T-helper 17 cell (primary cell): Measurements from ENCODE around the gene CCL22. TPM values are rescaled to one million over a fixed set of nuclear protein-coding genes. Genes with fewer than 3 reads are reported as not detected.
"Not testable (repeated sequence)": the region's sequence is repeated elsewhere in the genome, so short reads cannot be mapped to it uniquely, and the experiment has no call there.

ENCODE experiments used
- ATAC-seq: fragments of 150-1000 bp; cut with Tn5 transposase; 2 replicates; pipeline ENCODE4 v1.10.0; 2021; ENCODE audit warnings: mild to moderate bottlenecking, moderate library complexity
- DNase-seq, 3 donors: peaks; one replicate each; pipeline versions ENCODE4 v3.0.0 to v3.0.0-alpha.2; 2020 to 2021
- H3K9me3 ChIP-seq: one replicate; pipeline ENCODE4 v1.7.0; 2013; ENCODE audit warnings: low read length, mild to moderate bottlenecking; ENCODE audit not compliant: control insufficient read depth, poor library complexity, severe bottlenecking
- H3K27ac Mint-ChIP-seq: one replicate; pipeline ENCODE4 v1.8.0; 2022; ENCODE audit warnings: mild to moderate bottlenecking, moderate library complexity, mixed read lengths
- H3K27me3 Mint-ChIP-seq: one replicate; pipeline ENCODE4 v1.8.0; 2022; ENCODE audit warnings: mixed read lengths
- H3K36me3 Mint-ChIP-seq: one replicate; pipeline ENCODE4 v1.8.0; 2022; ENCODE audit warnings: low read depth, mixed read lengths
- H3K4me1 Mint-ChIP-seq: one replicate; pipeline ENCODE4 v1.8.0; 2022; ENCODE audit warnings: mild to moderate bottlenecking, mixed read lengths
- H3K4me3 Mint-ChIP-seq: one replicate; pipeline ENCODE4 v1.8.0; 2022; ENCODE audit warnings: mild to moderate bottlenecking, moderate library complexity, mixed read lengths
- total RNA-seq, 4 donors: library from RNA in 2 of 4; stranded (reverse) in 2 of 4; gene quantifications; one replicate each; pipeline ENCODE4 v1.2.3 and lab custom pipeline; 2022 to 2026

Gene CCL22
- total RNA-seq, 2 donors from 2014 or later, result not detected

DNA sequence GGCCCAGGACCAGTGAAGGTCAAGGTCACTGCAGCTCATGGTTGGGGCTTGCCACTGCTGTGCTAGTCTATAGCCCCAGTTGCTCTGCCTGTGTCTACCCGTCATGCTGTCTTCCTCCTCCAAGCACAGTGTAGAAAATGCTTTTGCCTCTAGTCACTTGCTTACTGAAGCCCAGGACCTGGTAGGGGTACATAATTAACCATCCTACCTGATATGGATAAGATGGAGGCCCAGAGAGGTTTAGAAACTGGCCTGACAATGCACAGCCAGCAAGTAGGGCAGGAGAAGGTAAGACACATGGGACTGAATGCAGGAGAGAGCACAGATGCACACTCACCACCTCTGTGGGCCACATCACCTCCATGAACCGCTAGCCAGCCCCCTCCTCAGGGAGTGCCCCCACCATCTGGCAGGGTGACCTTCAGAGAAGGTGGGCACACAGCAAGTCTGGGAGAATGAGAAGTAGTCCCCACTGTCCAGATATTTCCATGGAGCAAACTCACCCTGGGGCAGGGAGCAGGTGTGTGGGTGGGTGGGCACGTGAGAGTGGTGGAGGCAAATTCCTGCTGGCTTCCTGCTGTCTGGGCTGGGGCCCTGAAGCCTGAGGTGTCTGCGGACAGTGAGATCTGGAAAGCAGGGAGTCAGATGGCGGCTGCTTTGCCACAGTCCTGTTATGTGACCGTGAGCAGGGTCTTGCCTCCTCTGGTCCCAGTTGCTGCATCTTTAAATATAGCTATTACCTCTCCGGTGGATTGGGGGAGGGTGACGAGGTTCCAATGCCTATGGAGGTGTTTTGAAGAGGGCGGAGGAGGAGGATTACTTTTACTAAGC lies 14.7 kb downstream of the CCL22 start:
- Mint-ChIP-seq H3K4me1 (peaks cover 9% of the 10 kb centered on the region), H3K36me3 (peaks cover 2% of the 10 kb centered on the region), H3K27me3 (peaks cover 16% of the 10 kb centered on the region), H3K4me3 (no peak overlapping the region), H3K27ac (no peak overlapping the region)
- no peak for ATAC-seq
- H3K9me3 ChIP-seq, result no peaks in the 10 kb centered on the region
- no peak for DNase-seq

DNA sequence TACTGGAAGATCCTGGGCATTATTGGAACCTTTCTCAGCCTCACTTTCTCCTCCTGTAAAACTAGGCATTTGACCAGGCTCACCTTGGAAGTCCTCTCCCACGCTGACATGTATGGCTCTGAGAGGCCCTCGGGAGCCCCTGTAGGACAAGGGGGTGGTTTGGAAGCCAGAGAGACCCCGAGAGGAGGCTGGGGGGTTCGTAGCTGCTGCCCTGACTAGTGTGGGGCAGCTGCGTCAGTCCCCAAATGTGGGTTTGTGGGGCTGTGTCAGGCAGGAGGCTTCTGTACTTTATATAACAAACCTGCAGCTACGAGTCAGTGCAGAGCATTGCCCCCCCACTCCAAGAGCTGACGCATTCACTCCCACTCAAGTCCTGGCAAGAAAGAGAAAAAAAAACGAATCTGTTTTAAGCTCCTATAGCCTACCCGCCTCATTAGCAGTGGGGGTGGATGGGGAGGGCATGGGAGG lies 15.5 kb downstream of the CCL22 start:
- Mint-ChIP-seq H3K27me3 (peaks cover 16% of the 10 kb centered on the region), H3K36me3 (no peaks in the 10 kb centered on the region), H3K4me1 (peaks cover 9% of the 10 kb centered on the region), H3K4me3 (no peak overlapping the region), H3K27ac (no peak overlapping the region)
- DNase-seq, result no peak
- no peak for ATAC-seq
- H3K9me3 ChIP-seq, result no peaks in the 10 kb centered on the region

DNA sequence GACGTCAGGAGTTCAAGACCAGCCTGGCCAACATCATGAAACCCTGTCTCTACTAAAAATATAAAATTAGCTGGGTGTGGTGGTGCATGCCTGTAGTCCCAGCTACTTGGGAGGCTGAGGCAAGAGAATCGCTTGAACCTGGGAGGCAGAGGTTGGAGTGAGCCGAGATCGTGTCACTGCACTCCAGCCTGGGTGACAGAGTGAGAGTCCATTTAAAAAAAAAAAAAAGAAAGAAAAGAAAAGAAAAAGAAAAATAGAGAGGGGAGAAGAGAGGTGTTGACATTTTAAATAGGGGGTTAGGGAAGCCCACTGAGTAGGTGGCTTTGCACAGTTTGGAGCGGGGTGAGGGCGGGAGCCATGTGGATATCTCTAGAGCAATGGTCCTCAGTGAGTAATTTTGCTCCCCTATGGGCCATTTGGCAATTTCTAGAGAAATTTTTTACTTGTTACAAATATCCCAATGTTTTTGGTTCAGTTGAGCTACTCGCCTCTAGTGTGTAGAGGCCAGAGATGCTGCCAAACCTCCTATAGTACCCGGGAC lies 16.4 kb downstream of the CCL22 start:
- H3K9me3 ChIP-seq, H3K36me3 Mint-ChIP-seq, H3K4me1 Mint-ChIP-seq, H3K4me3 Mint-ChIP-seq, DNase-seq, H3K27ac Mint-ChIP-seq, ATAC-seq: not testable (repeated sequence)
- H3K27me3 Mint-ChIP-seq, result peaks cover 11% of the 10 kb centered on the region

DNA sequence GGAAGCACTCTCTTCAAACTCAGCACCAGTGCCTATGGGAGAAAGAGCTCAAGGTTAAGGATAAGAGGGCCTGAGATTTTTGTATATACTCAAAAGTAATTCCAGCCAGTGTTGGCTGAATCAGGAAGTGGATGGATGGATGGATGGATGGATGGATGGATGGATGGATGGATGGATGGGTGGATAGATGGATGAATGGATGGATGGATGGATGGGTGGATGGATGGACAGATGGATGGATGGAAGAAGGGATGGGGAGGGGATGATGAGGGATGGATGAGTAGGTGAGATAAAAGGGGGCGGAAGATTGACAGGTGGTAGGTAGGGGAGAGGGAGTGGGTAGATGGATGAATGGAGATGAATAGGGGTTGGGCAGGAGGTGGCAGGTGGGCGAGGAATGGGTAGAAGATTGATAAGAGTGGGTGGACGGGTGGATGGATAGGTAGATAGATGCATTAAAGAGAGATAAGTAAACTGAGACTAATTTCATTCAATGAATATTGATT lies 17.8 kb downstream of the CCL22 start:
- no peak overlapping the region for H3K4me3 Mint-ChIP-seq
- H3K27me3 Mint-ChIP-seq, result peaks cover 11% of the 10 kb centered on the region

DNA sequence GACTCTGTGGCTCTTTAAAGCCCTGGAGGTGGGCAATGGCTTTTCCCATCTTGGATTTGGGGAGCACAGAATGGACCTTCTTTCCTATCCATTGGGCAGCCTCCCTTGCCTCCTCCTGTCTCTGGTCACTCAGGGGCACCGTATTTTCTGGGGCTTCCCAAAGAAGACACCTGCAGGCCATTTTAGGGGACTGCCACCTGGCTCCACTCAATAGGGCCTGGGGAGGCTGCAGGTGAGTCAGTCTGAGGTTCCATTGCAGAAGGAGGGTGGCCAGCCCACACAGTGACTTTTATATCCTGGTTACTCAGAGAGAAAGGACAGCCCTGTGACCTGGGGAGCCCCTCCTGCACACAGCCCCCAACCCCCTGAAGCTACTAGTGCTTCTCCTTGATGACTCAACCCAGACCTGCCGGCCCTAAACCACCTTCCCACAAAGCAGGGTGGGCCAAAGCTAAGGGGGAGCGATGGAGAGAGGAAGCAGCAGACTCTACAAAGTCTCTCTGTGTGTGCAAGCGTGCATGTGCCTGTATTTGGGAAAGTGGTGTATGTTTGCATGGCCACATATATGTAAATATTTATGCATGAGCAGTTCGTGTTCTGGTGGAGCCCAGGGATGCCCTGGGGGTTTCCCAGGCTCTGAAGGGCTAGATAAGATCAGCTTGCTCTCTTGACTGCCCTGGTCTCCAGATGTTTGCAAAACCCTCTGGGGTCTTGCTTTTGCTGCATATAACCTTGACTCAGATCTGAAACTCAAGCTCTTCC lies 18.7 kb downstream of the CCL22 start:
- no peaks in the 10 kb centered on the region for H3K9me3 ChIP-seq
- peak overlapping the region; percentile 75 for H3K27ac Mint-ChIP-seq
- H3K4me3 Mint-ChIP-seq, result no peak overlapping the region
- DNase-seq (no peak), ATAC-seq (peak; percentile 36)
- H3K27me3 Mint-ChIP-seq, result peaks cover 11% of the 10 kb centered on the region
- no peaks in the 10 kb centered on the region for H3K36me3 Mint-ChIP-seq
- peaks cover 9% of the 10 kb centered on the region for H3K4me1 Mint-ChIP-seq

More for the DNA sequence above, 17.8 kb downstream of the CCL22 start:
- DNase-seq (no peak), ATAC-seq (no peak)
- H3K27ac Mint-ChIP-seq, result no peak overlapping the region
- no peaks in the 10 kb centered on the region for H3K36me3 Mint-ChIP-seq
- H3K4me1 Mint-ChIP-seq, result peaks cover 9% of the 10 kb centered on the region
- H3K9me3 ChIP-seq, result no peaks in the 10 kb centered on the region

DNA sequence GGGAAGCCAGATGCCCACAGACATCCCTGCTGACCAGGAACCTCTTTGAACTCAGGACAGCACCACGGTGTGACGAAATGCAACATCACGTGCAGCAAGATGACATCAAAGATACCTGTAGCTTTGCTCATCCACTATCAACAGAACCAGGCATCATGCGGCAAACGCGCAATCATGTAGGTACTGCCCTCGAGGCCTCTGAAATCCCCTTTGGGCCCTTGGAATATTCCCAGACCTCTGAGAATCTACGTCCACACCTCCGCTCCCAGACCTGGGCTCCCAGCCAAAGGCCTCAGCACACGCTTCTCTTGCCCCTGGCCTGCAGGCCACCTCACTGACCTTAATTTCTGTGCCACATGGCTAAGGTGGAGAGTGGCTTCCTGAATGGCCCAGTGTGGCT lies 21.0 kb downstream of the CCL22 start:
- no peak overlapping the region for H3K27ac Mint-ChIP-seq

DNA sequence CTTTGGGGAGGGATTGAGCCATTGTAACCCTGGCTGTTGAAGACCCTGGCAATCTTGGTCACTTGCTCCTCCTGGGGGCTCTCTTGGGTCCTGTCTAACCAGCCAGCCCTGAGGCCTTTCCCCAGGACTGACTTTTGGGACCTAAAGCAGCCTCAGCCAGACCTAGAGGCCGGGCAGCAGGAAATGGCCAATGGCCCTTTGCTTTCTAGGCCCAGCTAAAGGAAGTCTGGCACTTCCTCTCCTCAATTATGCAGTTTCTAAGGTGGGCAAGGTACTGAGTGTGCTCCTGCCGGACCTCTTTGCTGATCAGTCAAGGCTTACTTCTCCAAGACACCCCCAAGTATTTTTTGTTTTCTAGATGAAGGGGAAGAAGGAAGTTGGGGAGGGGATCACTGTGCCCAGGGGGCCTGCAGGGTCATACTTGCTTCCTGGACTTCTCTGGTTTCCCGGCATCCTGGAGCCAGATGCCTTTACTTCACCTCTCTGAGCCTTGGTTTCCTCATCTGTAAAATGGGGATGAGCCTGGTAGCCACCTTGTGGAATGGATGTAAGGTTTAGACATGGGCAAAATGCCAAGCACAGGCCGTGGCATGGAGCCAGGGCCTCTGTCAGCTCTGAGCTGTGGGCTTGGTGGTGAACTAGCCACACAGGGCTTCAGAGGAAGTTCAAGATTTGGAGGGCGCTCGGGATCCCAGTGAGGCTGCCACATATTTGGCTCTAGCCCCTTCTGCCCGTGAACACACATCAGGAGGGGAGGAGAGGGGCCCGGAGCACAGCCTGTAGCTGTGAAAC lies 22.3 kb downstream of the CCL22 start:
- DNase-seq (peak in 1 of 3 donors; percentile 11), ATAC-seq (peak; percentile 36)
- peaks cover 9% of the 10 kb centered on the region for H3K4me1 Mint-ChIP-seq
- H3K27ac Mint-ChIP-seq, result peak overlapping the region; percentile 24
- H3K27me3 Mint-ChIP-seq, result no peaks in the 10 kb centered on the region
- H3K36me3 Mint-ChIP-seq, result no peaks in the 10 kb centered on the region
- no peaks in the 10 kb centered on the region for H3K9me3 ChIP-seq
- H3K4me3 Mint-ChIP-seq, result no peak overlapping the region

More for the DNA sequence above, 21.0 kb downstream of the CCL22 start:
- Mint-ChIP-seq H3K4me3 (no peak overlapping the region), H3K4me1 (peaks cover 9% of the 10 kb centered on the region), H3K27me3 (no peaks in the 10 kb centered on the region), H3K36me3 (no peaks in the 10 kb centered on the region)
- ATAC-seq (no peak), DNase-seq (no peak)
- H3K9me3 ChIP-seq, result no peaks in the 10 kb centered on the region

DNA sequence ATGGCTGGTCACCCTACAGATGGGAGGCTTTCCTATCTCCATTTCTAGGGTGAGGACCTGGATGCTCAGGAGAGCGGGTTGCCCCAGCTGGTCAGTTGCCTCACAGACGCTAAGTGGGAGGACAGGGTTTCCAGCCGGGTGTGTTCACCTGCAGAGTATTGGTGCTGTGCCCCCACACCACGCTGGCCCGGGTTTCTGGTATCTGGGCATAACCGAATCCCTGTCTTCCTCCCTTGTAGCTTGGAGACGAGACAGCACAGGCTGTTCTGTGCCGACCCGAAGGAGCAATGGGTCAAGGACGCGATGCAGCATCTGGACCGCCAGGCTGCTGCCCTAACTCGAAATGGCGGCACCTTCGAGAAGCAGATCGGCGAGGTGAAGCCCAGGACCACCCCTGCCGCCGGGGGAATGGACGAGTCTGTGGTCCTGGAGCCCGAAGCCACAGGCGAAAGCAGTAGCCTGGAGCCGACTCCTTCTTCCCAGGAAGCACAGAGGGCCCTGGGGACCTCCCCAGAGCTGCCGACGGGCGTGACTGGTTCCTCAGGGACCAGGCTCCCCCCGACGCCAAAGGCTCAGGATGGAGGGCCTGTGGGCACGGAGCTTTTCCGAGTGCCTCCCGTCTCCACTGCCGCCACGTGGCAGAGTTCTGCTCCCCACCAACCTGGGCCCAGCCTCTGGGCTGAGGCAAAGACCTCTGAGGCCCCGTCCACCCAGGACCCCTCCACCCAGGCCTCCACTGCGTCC lies 23.4 kb downstream of the CCL22 start:
- no peaks in the 10 kb centered on the region for H3K27me3 Mint-ChIP-seq
- no peaks in the 10 kb centered on the region for H3K9me3 ChIP-seq
- H3K4me1 Mint-ChIP-seq, result peaks cover 9% of the 10 kb centered on the region
- H3K36me3 Mint-ChIP-seq, result no peaks in the 10 kb centered on the region
- DNase-seq, result no peak
- peak overlapping the region; percentile 24 for H3K27ac Mint-ChIP-seq
- no peak overlapping the region for H3K4me3 Mint-ChIP-seq
- ATAC-seq, result no peak

DNA sequence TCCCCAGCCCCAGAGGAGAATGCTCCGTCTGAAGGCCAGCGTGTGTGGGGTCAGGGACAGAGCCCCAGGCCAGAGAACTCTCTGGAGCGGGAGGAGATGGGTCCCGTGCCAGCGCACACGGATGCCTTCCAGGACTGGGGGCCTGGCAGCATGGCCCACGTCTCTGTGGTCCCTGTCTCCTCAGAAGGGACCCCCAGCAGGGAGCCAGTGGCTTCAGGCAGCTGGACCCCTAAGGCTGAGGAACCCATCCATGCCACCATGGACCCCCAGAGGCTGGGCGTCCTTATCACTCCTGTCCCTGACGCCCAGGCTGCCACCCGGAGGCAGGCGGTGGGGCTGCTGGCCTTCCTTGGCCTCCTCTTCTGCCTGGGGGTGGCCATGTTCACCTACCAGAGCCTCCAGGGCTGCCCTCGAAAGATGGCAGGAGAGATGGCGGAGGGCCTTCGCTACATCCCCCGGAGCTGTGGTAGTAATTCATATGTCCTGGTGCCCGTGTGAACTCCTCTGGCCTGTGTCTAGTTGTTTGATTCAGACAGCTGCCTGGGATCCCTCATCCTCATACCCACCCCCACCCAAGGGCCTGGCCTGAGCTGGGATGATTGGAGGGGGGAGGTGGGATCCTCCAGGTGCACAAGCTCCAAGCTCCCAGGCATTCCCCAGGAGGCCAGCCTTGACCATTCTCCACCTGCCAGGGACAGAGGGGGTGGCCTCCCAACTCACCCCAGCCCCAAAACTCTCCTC lies 24.1 kb downstream of the CCL22 start:
- ATAC-seq, result no peak
- no peak for DNase-seq
- no peaks in the 10 kb centered on the region for H3K9me3 ChIP-seq
- Mint-ChIP-seq H3K36me3 (no peaks in the 10 kb centered on the region), H3K27me3 (no peaks in the 10 kb centered on the region), H3K4me3 (no peak overlapping the region), H3K27ac (no peak overlapping the region), H3K4me1 (peaks cover 5% of the 10 kb centered on the region)

DNA sequence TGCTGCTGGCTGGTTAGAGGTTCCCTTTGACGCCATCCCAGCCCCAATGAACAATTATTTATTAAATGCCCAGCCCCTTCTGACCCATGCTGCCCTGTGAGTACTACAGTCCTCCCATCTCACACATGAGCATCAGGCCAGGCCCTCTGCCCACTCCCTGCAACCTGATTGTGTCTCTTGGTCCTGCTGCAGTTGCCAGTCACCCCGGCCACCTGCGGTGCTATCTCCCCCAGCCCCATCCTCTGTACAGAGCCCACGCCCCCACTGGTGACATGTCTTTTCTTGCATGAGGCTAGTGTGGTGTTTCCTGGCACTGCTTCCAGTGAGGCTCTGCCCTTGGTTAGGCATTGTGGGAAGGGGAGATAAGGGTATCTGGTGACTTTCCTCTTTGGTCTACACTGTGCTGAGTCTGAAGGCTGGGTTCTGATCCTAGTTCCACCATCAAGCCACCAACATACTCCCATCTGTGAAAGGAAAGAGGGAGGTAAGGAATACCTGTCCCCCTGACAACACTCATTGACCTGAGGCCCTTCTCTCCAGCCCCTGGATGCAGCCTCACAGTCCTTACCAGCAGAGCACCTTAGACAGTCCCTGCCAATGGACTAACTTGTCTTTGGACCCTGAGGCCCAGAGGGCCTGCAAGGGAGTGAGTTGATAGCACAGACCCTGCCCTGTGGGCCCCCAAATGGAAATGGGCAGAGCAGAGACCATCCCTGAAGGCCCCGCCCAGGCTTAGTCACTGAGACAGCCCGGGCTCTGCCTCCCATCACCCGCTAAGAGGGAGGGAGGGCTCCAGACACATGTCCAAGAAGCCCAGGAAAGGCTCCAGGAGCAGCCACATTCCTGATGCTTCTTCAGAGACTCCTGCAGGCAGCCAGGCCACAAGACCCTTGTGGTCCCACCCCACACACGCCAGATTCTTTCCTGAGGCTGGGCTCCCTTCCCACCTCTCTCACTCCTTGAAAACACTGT lies 25.0 kb downstream of the CCL22 start:
- H3K27ac Mint-ChIP-seq, result no peak overlapping the region
- H3K36me3 Mint-ChIP-seq, result no peaks in the 10 kb centered on the region
- no peak for DNase-seq

More for the DNA sequence above, 25.0 kb downstream of the CCL22 start:
- peaks cover 5% of the 10 kb centered on the region for H3K4me1 Mint-ChIP-seq
- no peaks in the 10 kb centered on the region for H3K9me3 ChIP-seq
- ATAC-seq, result no peak
- H3K4me3 Mint-ChIP-seq, result no peak overlapping the region
- peaks cover 2% of the 10 kb centered on the region for H3K27me3 Mint-ChIP-seq
